Sigmoid colon (tissue), 7 donors: ENCODE measurements around the gene MAEA. TPM values are rescaled to one million over a fixed set of nuclear protein-coding genes. Genes with fewer than 3 reads are reported as not detected.
A peak's percentile ranks its signal among the peaks of the same experiment; 100 is the strongest.

Experiments used
- DNase-seq: peaks from one replicate; pipeline ENCODE4 v3.0.0-alpha.2; 2019
- H3K27ac ChIP-seq, 4 donors: fragments of 200-600 bp; sonication (generic); one replicate each; pipeline ENCODE4 v1.5.1; 2016 to 2019; ENCODE audit warnings: mild to moderate bottlenecking in 1 of 4
- H3K27me3 ChIP-seq, 3 donors: fragments of 200-600 bp; sonication (generic); one replicate each; pipeline ENCODE4 v1.5.1; 2019; ENCODE audit warnings: mild to moderate bottlenecking in 1 of 3
- H3K36me3 ChIP-seq, 4 donors: fragments of 200-600 bp; sonication (generic); one replicate each; pipeline ENCODE4 v1.5.1; 2016 to 2019
- H3K4me1 ChIP-seq, 4 donors: fragments of 200-600 bp; sonication (generic); one replicate each; pipeline ENCODE4 v1.5.1; 2017 to 2019
- H3K4me3 ChIP-seq, 4 donors: fragments of 200-600 bp; sonication (generic); one replicate each; pipeline ENCODE4 v1.5.1; 2017 to 2019; ENCODE audit warnings: mild to moderate bottlenecking in 2 of 4, moderate library complexity in 1 of 4
- H3K9me3 ChIP-seq, 4 donors: fragments of 200-600 bp in 3 of 4; sonication (generic) in 3 of 4; one replicate each; pipeline versions ENCODE4 v1.5.1 to v1.6.1; 2013 to 2019
- EP300 ChIP-seq, 4 donors: sonication (generic); formaldehyde crosslinking; IDR thresholded peaks; one replicate each; pipeline ENCODE4 v1.6.1; 2017; ENCODE audit warnings: antibody characterized with exemption in 4 of 4
- POLR2A ChIP-seq, 2 donors: fragments of 450-650 bp; IDR thresholded peaks; one replicate each; pipeline ENCODE4 v1.6.1; 2016; ENCODE audit warnings: antibody characterized with exemption in 2 of 2, mild to moderate bottlenecking in 2 of 2, moderate library complexity in 2 of 2
- POLR2AphosphoS5 ChIP-seq, 4 donors: sonication (generic); formaldehyde crosslinking; IDR thresholded peaks; one replicate each; pipeline ENCODE4 v1.6.1; 2017; ENCODE audit warnings: antibody characterized with exemption in 4 of 4
- WGBS, 2 donors: extraction: QIAGEN DNeasy Blood & Tissue Kit; methylation state at CpG; one replicate each; pipeline ENCODE4 v1.1.7; 2013; 5-methylcytosine and 5-hydroxymethylcytosine counted together
- intact Hi-C: fragments of 100-400 bp; cut with DNase I; formaldehyde crosslinking; loops from one replicate; pipeline ENCODE4 v1.15.1; 2023
- polyA plus RNA-seq, 3 donors: library from polyadenylated mRNA; stranded (reverse); fragments of 200-250 nt; gene quantifications; one replicate each; pipeline ENCODE4 v1.2.3, GENCODE V29; 2013
- total RNA-seq, 4 donors: library from RNA; depleted of rRNA; stranded (reverse); fragments of >200 nt; gene quantifications; one replicate each; pipeline ENCODE4 v1.1.0, GENCODE V29; 2016
- TF ChIP-seq, protein P1 (sequence below), 4 experiments: fragments of 450-650 bp in 3 of 4; fragments of 200-600 bp in 1 of 4; IDR thresholded peaks; one replicate each; pipeline ENCODE4 v1.5.1; 2016 to 2019; ENCODE audit warnings: antibody characterized with exemption in 4 of 4, mild to moderate bottlenecking in 3 of 4, moderate library complexity in 2 of 4
- donor health status: healthy with polysubstance abuse.
- donor health status: Bipolar disorder and iron deficiency.
- donor health status: healthy.

Gene MAEA
- total and polyA plus RNA-seq, 7 donors: 44.2 to 89.8 (median 53.0) TPM

DNA sequence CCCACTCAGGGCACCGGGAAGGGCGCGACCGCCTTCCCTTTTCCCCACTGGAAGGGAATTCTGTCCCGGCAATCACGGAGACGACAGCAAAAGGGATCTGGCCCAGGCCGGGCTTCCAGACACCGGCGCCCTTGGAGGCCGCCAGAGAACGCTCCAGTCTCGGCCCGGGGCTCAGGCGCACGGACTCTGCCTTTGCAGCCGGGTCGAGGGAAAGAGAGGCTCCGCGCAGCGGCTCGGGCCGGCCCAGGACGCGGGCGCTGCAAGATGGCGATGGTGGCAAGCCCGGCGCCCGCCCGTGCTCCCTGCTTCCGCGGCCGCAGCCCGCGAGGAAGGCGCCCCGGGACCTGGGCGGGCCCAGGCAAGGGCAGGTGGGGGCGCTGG, 41.8 kb upstream of the MAEA start:
- H3K4me3 ChIP-seq: peak overlapping the region; percentile 54 to 98 (median 84)
- 0 to 1% methylated on average over 40 of the region's 40 CpGs for WGBS, 2 donors
- H3K36me3 ChIP-seq: peaks cover 0 to 6% (median 0%) of the 10 kb centered on the region in 4 donors
- H3K27me3 ChIP-seq: no peaks in the 10 kb centered on the region
- H3K4me1 ChIP-seq: peaks cover 0 to 68% (median 66%) of the 10 kb centered on the region in 4 donors
- peak; percentile 71 for DNase-seq
- intact Hi-C loops: loop anchor here (1.0 kb wide), 1 partner anchor 81 kb away; no protein-coding TSS in a partner anchor
- H3K9me3 ChIP-seq: no peaks in the 10 kb centered on the region
- TF ChIP-seq EP300 (IDR thresholded peaks at IDR 0.05): no peak
- no peak for TF ChIP-seq POLR2A (IDR thresholded peaks at IDR 0.05)
- TF ChIP-seq POLR2AphosphoS5 (IDR thresholded peaks at IDR 0.05): no peak
- TF ChIP-seq, protein P1, sequence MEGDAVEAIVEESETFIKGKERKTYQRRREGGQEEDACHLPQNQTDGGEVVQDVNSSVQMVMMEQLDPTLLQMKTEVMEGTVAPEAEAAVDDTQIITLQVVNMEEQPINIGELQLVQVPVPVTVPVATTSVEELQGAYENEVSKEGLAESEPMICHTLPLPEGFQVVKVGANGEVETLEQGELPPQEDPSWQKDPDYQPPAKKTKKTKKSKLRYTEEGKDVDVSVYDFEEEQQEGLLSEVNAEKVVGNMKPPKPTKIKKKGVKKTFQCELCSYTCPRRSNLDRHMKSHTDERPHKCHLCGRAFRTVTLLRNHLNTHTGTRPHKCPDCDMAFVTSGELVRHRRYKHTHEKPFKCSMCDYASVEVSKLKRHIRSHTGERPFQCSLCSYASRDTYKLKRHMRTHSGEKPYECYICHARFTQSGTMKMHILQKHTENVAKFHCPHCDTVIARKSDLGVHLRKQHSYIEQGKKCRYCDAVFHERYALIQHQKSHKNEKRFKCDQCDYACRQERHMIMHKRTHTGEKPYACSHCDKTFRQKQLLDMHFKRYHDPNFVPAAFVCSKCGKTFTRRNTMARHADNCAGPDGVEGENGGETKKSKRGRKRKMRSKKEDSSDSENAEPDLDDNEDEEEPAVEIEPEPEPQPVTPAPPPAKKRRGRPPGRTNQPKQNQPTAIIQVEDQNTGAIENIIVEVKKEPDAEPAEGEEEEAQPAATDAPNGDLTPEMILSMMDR (IDR thresholded peaks at IDR 0.05): no peak
- peak overlapping the region; percentile 88 to 99 (median 98) for H3K27ac ChIP-seq

DNA sequence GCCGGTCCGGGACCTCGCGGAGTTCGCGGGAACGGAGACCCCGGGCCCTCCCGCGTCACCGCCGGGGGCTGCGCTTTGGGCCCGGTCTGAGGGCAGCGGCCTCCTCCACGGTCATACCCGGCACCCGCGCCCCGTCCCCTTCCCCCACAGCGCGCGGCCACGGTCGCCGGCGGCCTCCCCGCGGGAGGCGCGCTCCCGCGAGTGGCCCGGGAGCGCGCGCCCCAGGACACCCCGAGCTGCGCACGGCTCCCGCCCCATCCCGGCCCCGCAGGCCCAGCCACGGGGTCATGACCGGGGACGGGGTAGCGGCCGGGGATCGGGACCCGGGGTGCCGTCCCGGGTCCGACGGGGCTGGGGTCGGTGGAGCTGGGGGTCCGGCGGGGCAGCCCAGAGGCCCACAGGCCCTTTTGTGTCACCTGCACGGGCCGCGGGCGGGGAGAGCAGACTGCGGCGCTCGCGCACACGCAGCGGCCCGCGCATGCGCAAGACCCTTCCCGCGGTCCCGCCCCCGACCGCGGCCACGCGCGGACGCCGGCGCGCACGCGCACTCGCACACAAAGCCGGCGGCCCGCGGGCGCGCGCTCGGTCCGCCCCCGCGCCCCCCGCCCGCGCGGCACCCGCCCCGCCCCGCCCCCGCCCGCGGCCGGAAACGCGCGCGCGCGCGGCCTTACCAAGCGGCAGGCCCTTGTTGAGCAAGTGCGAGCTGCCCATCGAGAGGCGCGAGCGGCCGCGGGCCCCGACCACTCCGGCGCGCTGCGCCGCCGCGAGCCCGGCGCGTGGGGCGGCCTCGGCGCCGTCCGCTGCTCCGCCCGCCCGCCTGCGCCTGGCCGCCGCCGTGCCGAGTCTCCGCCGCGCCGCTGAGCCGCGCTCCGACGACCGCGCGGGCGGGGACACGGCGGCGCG, 41.2 kb upstream of the MAEA start, which contains the start of gene CTBP1:
Gene CTBP1, minus strand, starts transcription at position 886 of the 903 bp plus-strand sequence. CDS start 7,799 bp downstream, outside the sequence.
- DNase-seq: peak; percentile 90
- Histone ChIP-seq H3K4me3 (peak within 1 kb of the TSS; percentile 54 to 98 (median 84)), H3K36me3 (peaks cover 0 to 6% (median 0%) of the 10 kb centered on the region in 4 donors), H3K9me3 (no peaks in the 10 kb centered on the region), H3K27ac (peak within 1 kb of the TSS; percentile 88 to 99 (median 98)), H3K27me3 (no peaks in the 10 kb centered on the region), H3K4me1 (peaks cover 0 to 62% (median 59%) of the 10 kb centered on the region in 4 donors)
- peak; percentile 21 to 90 (median 61) for TF ChIP-seq POLR2AphosphoS5 (IDR thresholded peaks at IDR 0.05)
- no peak for TF ChIP-seq EP300 (IDR thresholded peaks at IDR 0.05)
- peak in 1 of 2 donors; percentile 12 for TF ChIP-seq POLR2A (IDR thresholded peaks at IDR 0.05)
- WGBS, 2 donors: 0 to 1% methylated on average over 163 of the region's 163 CpGs
- intact Hi-C loops: loop anchor here (1.0 kb wide), 2 partner anchors 41 to 98 kb away; partner anchors contain the start of gene MAEA

DNA sequence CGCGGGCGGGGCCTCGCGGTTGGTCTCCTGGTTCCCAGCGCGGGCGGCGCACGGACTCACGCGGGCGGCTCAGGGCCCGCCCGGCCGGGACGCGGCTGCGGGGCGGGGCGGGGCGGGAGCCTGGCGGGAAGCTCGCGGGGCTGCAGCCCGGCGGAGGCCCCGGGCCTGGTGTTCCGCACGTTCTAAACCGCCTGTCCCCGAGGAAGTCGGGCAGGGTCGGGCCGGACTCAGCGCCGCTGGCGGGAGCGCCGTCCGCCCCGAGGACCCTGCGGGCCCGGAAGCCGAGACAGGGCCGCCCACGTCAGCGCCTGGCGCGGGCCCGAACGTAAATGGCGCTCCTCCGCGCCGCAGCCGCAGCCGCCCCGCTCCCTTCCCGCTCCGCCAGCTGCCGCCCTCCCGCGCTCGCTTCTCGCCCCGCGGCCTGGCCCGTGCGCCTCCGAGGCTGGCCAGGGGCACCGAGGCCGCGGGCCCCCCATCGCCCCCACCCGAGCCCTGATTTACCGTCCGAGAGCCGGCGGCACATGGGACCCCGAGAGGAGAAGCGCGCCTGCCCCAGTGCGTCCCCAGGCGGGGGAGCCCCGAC, 40.5 kb upstream of the MAEA start:
- peak; percentile 93 for DNase-seq
- no peaks in the 10 kb centered on the region for H3K27me3 ChIP-seq
- WGBS, 2 donors: 1% methylated on average over 86 of the region's 86 CpGs
- peaks cover 0 to 55% (median 52%) of the 10 kb centered on the region in 4 donors for H3K4me1 ChIP-seq
- peak overlapping the region; percentile 88 to 99 (median 94) for H3K27ac ChIP-seq
- TF ChIP-seq POLR2A (IDR thresholded peaks at IDR 0.05): no peak
- TF ChIP-seq, protein P1 (IDR thresholded peaks at IDR 0.05): no peak
- TF ChIP-seq EP300 (IDR thresholded peaks at IDR 0.05): no peak
- peak in 2 of 4 donors; percentile 45 to 46 for TF ChIP-seq POLR2AphosphoS5 (IDR thresholded peaks at IDR 0.05)
- intact Hi-C loops: loop anchor here (1.0 kb wide), 2 partner anchors 40 to 97 kb away; partner anchors contain the start of gene MAEA
- peak overlapping the region; percentile 42 to 98 (median 74) for H3K4me3 ChIP-seq
- peaks cover 0 to 6% (median 0%) of the 10 kb centered on the region in 4 donors for H3K36me3 ChIP-seq
- no peaks in the 10 kb centered on the region for H3K9me3 ChIP-seq

DNA sequence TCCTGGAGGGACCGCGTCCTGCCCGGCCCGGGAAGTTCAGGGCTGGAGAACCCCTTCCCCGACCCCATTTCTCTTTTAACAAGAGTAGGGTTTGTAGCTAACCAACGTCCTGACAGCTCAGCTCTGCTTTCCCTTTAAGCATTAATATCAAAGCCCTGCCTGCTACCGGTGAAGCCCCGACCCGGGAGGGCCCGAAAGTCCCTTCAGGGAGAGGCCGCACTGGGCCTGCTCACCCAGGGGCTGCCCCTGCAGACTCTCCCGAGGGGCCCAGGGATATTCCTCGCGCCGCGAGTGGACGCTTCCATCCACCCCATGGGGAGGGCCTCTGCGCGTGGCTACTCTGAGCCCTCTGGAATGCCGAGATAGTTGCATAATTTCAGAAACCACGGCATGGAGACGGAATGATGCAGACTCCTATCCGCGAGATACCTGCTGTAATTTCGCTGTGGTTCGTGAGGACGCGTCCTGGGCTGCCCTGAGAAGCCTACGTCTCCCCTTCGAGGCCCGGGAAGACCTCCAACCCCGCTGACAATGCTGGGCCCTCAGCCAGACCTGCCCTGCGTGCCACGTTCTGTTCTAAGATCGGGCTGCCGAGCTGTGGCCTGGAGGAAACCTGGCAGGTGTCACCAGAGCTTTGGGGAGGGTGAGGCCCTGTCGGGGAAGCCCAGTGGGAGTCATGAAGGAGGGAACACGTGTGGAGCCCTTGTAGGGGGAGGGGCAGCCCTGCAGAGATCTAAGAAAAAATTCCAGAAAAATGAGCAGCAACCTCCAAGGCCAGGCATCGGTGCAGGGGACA, 39.8 kb upstream of the MAEA start:
- H3K4me3 ChIP-seq: peak overlapping the region; percentile 42 to 98 (median 74)
- peak overlapping the region; percentile 88 to 99 (median 94) for H3K27ac ChIP-seq
- no peaks in the 10 kb centered on the region for H3K9me3 ChIP-seq
- peak; percentile 82 for DNase-seq
- intact Hi-C loops: loop anchor here (1.0 kb wide), 2 partner anchors 39 to 96 kb away; partner anchors contain the start of gene MAEA
- no peaks in the 10 kb centered on the region for H3K27me3 ChIP-seq
- H3K4me1 ChIP-seq: peaks cover 0 to 48% (median 45%) of the 10 kb centered on the region in 4 donors
- WGBS, 2 donors: 43 to 55% methylated on average over 39 of the region's 39 CpGs
- TF ChIP-seq POLR2AphosphoS5 (IDR thresholded peaks at IDR 0.05) (peak in 2 of 4 donors; percentile 37 to 50), POLR2A (IDR thresholded peaks at IDR 0.05) (no peak)
- H3K36me3 ChIP-seq: peaks cover 0 to 6% (median 0%) of the 10 kb centered on the region in 4 donors

DNA sequence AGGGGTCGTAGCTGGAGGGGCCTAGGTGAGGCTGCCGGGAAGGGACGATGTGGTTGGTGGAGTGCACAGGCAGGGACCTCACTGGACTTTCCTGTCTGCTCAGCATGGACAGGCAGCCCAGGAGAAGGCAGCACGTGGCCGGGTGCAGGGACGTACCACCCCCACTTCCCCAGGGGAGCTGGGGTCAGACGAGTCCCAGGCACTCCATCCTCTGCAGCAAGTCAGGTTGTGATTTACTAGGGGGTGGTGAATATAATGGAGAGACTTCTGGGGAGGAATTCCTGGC, 39.2 kb upstream of the MAEA start:
- peak overlapping the region; percentile 88 to 99 (median 94) for H3K27ac ChIP-seq
- TF ChIP-seq POLR2A (IDR thresholded peaks at IDR 0.05) (no peak), POLR2AphosphoS5 (IDR thresholded peaks at IDR 0.05) (no peak), EP300 (IDR thresholded peaks at IDR 0.05) (no peak)
- TF ChIP-seq, protein P1 (IDR thresholded peaks at IDR 0.05): no peak
- DNase-seq: no peak
- H3K27me3 ChIP-seq: no peaks in the 10 kb centered on the region
- intact Hi-C loops: no loop called here
- peaks cover 0 to 42% (median 40%) of the 10 kb centered on the region in 4 donors for H3K4me1 ChIP-seq
- 97% methylated on average over 7 of the region's 7 CpGs for WGBS, 2 donors
- peak overlapping the region in 3 of 4 donors; percentile 42 to 98 (median 94) for H3K4me3 ChIP-seq
- no peaks in the 10 kb centered on the region for H3K9me3 ChIP-seq
- H3K36me3 ChIP-seq: peaks cover 0 to 6% (median 0%) of the 10 kb centered on the region in 4 donors
